ENCODE measurements around the gene TCTN1. TPM values are rescaled to one million over a fixed set of nuclear protein-coding genes. Genes with fewer than 3 reads are reported as not detected.

Gene TCTN1
- 10 to 100 TPM; 40.9 to 42.0 TPM for total RNA-seq

- H3K4me3 ChIP-seq: peak within 1 kb of the TSS; percentile 88
- H3K9me3 ChIP-seq: no peaks in the 10 kb centered on the region
- H3K36me3 ChIP-seq: no peaks in the 10 kb centered on the region
- H3K4me1 ChIP-seq (ENCODE audit: control insufficient read depth in 1 of 2, low read depth in 2 of 2): peaks cover 0 to 11% of the 10 kb centered on the region in 2 donors
- TF ChIP-seq CTCF (IDR thresholded peaks at IDR 0.05): no peak
- peak; percentile 91 for DNase-seq (ENCODE audit: low spot score)
- no peaks in the 10 kb centered on the region for H3K27me3 ChIP-seq (replicated peaks; ENCODE audit: insufficient read depth)
- ATAC-seq (ENCODE audit: insufficient number of reproducible peaks, low FRiP score, low read depth): peak; percentile 87
- peak within 1 kb of the TSS in 1 of 2 donors; percentile 10 for H3K27ac ChIP-seq
Measured at GRCh38 chr12:110613771-110614684, at the start of gene TCTN1. Gene TCTN1, plus strand, starts transcription at chr12:110614129. Its CDS starts 54 bp downstream, at chr12:110614183.

GRCh38 chr12:110564471-110564991, 49.4 kb upstream of the TCTN1 start:
- no peaks in the 10 kb centered on the region for H3K9me3 ChIP-seq
- no peak overlapping the region for H3K27ac ChIP-seq
- no peaks in the 10 kb centered on the region for H3K27me3 ChIP-seq (replicated peaks; ENCODE audit: insufficient read depth)
- ATAC-seq (ENCODE audit: insufficient number of reproducible peaks, low FRiP score, low read depth): no peak
- no peak for DNase-seq (ENCODE audit: low spot score)
- TF ChIP-seq CTCF (IDR thresholded peaks at IDR 0.05): no peak
- H3K4me3 ChIP-seq: no peak overlapping the region
- peaks cover 11 to 27% of the 10 kb centered on the region in 2 donors for H3K4me1 ChIP-seq (ENCODE audit: control insufficient read depth in 1 of 2, low read depth in 2 of 2)
- no peaks in the 10 kb centered on the region for H3K36me3 ChIP-seq

- Histone ChIP-seq H3K27me3 (replicated peaks; ENCODE audit: insufficient read depth) (no peaks in the 10 kb centered on the region), H3K27ac (no peak overlapping the region), H3K4me3 (no peak overlapping the region), H3K9me3 (peaks cover 4% of the 10 kb centered on the region), H3K4me1 (ENCODE audit: control insufficient read depth in 1 of 2, low read depth in 2 of 2) (peaks cover 11 to 27% of the 10 kb centered on the region in 2 donors), H3K36me3 (no peaks in the 10 kb centered on the region)
- ATAC-seq (ENCODE audit: insufficient number of reproducible peaks, low FRiP score, low read depth) (no peak), DNase-seq (ENCODE audit: low spot score) (no peak)
- TF ChIP-seq CTCF (IDR thresholded peaks at IDR 0.05): no peak
Measured at GRCh38 chr12:110565894-110566871, 47.7 kb upstream of the TCTN1 start.

GRCh38 chr12:110566993-110567392, 46.9 kb upstream of the TCTN1 start:
- H3K36me3 ChIP-seq: no peaks in the 10 kb centered on the region
- no peak for TF ChIP-seq CTCF (IDR thresholded peaks at IDR 0.05)
- ATAC-seq (ENCODE audit: insufficient number of reproducible peaks, low FRiP score, low read depth) (no peak), DNase-seq (ENCODE audit: low spot score) (no peak)
- H3K4me3 ChIP-seq: no peak overlapping the region
- peaks cover 9% of the 10 kb centered on the region for H3K9me3 ChIP-seq
- no peaks in the 10 kb centered on the region for H3K27me3 ChIP-seq (replicated peaks; ENCODE audit: insufficient read depth)
- H3K27ac ChIP-seq: no peak overlapping the region
- peaks cover 11 to 27% of the 10 kb centered on the region in 2 donors for H3K4me1 ChIP-seq (ENCODE audit: control insufficient read depth in 1 of 2, low read depth in 2 of 2)
